ENCODE results near the gene GDF2.

- TF ChIP-seq POLR2AphosphoS5 (IDR thresholded peaks at IDR 0.05; ENCODE audit: borderline replicate concordance, low read depth, low read length): no peak
- no peak for TF ChIP-seq FOXP2 (optimal IDR thresholded peaks at IDR 0.05; ENCODE audit: control extremely low read depth, extremely low read length, insufficient read depth)
Measured at GRCh38 chr10:47310090-47310505, 12.2 kb upstream of the GDF2 start.
